Thyroid gland (tissue), 4 donors: ENCODE data around the gene OR9A4. TPM values are rescaled to one million over a fixed set of nuclear protein-coding genes. Genes with fewer than 3 reads are reported as not detected.

ENCODE experiments used
- DNase-seq, 2 donors: peaks; one replicate each; pipeline ENCODE4 v3.0.0-alpha.2; 2019
- H3K27ac ChIP-seq, 3 donors: fragments of 200-600 bp; sonication (generic); 1 replicate in 2 of 3; 2 replicates in 1 of 3; pipeline ENCODE4 v1.5.1; 2016 to 2019; ENCODE audit warnings: mild to moderate bottlenecking in 1 of 3, moderate library complexity in 1 of 3
- H3K27me3 ChIP-seq: fragments of 200-600 bp; sonication (generic); one replicate; pipeline ENCODE4 v1.5.1; 2019
- H3K36me3 ChIP-seq, 2 donors: fragments of 200-600 bp; sonication (generic); one replicate each; pipeline ENCODE4 v1.5.1; 2016 to 2019
- H3K4me1 ChIP-seq, 2 donors: fragments of 200-600 bp; sonication (generic); one replicate each; pipeline ENCODE4 v1.5.1; 2017 to 2019
- H3K4me3 ChIP-seq, 3 donors: fragments of 200-600 bp; sonication (generic); replicated peaks in 1 of 3; 1 replicate in 2 of 3; 2 replicates in 1 of 3; pipeline ENCODE4 v1.5.1; 2016; ENCODE audit warnings: mild to moderate bottlenecking in 1 of 3
- H3K9me3 ChIP-seq: fragments of 200-600 bp; sonication (generic); one replicate; pipeline ENCODE4 v1.5.1; 2017
- CTCF ChIP-seq, 6 experiments: fragments of 200-600 bp in 3 of 6; fragments of 450-650 bp in 3 of 6; sonication (generic) in 3 of 6; IDR thresholded peaks; one replicate each; pipeline ENCODE4 v1.5.1; 2016 to 2019; ENCODE audit warnings: antibody characterized with exemption in 6 of 6, mild to moderate bottlenecking in 2 of 6, inconsistent platforms in 1 of 6, moderate library complexity in 1 of 6
- POLR2A ChIP-seq, 2 donors: fragments of 450-650 bp; IDR thresholded peaks; one replicate each; pipeline ENCODE4 v1.6.1; 2017; ENCODE audit warnings: antibody characterized with exemption in 2 of 2, mild to moderate bottlenecking in 2 of 2, moderate library complexity in 1 of 2
- WGBS, 2 donors: methylation state at CpG; one replicate each; pipeline ENCODE4 v1.1.5; 2017; 5-methylcytosine and 5-hydroxymethylcytosine counted together
- intact Hi-C: fragments of 100-400 bp; cut with DNase I; formaldehyde crosslinking; loops from one replicate; pipeline ENCODE4 v1.15.1; 2023
- total RNA-seq, 4 donors: library from RNA; depleted of rRNA; stranded (reverse); fragments of >200 nt; gene quantifications; one replicate each; pipeline ENCODE4 v1.2.3, GENCODE V29; 2016

The OR9A4 gene
- total RNA-seq, 4 donors from 2014 or later, result not detected

DNA sequence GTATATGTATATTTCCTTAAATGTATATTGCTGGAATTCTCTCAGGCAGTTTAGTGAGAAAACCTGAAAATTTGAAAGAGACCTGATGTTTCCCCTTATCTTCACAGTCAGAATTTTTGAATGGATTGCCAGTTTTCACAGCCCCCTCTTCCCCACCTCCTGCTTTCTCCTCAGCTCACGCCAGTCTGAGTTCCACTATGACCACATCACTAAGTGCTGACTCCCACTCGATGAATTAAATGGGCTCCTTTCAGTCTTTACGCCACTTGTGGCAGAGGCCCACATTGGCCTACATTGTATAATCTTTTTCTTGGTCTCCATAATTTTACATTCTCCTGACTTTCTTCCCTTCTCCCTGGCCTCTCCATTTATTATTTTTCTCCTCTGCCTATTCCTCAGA lies 33.7 kb downstream of the OR9A4 start:
- TF ChIP-seq POLR2A (IDR thresholded peaks at IDR 0.05) (no peak), CTCF (IDR thresholded peaks at IDR 0.05) (no peak)
- Histone ChIP-seq H3K27ac (no peak overlapping the region), H3K27me3 (no peaks in the 10 kb centered on the region), H3K4me1 (no peaks in the 10 kb centered on the region), H3K36me3 (no peaks in the 10 kb centered on the region), H3K9me3 (no peaks in the 10 kb centered on the region), H3K4me3 (no peak overlapping the region)
- intact Hi-C loops, result no loop called here
- DNase-seq, result no peak
- 80 to 81% methylated on average over 3 of the region's 3 CpGs for WGBS, 2 donors

DNA sequence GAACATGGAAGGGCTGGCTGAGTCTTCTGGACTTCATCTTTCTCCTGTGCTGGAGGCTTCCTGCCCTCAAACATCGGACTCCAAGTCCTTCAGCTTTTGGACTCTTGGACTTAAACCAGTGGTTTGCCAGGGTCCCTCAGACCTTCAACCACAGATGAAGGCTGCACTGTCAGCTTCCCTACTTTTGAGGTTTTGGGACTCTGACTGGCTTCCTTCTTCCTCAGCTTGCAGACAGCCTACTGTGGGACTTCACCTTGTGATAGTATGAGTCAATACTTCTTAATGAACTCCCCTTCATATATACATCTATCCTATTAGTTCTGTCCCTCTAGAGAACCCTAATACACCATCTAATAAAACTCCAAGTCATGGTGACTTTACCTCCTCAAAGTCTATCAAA lies 34.6 kb downstream of the OR9A4 start:
- Histone ChIP-seq H3K4me3 (no peak overlapping the region), H3K27ac (no peak overlapping the region), H3K27me3 (no peaks in the 10 kb centered on the region), H3K36me3 (no peaks in the 10 kb centered on the region), H3K9me3 (no peaks in the 10 kb centered on the region), H3K4me1 (no peaks in the 10 kb centered on the region)
- no peak for DNase-seq
- intact Hi-C loops, result no loop called here
- TF ChIP-seq POLR2A (IDR thresholded peaks at IDR 0.05), result no peak
- TF ChIP-seq CTCF (IDR thresholded peaks at IDR 0.05), result no peak
- 79 to 86% methylated on average over 1 of the region's 1 CpG for WGBS, 2 donors

GRCh38 chr7:141952461-141952860 lies 36.3 kb downstream of the OR9A4 start:
- intact Hi-C loops, result no loop called here
- Histone ChIP-seq H3K4me1 (no peaks in the 10 kb centered on the region), H3K36me3 (no peaks in the 10 kb centered on the region), H3K27me3 (no peaks in the 10 kb centered on the region), H3K27ac (no peak overlapping the region), H3K9me3 (no peaks in the 10 kb centered on the region), H3K4me3 (no peak overlapping the region)
- DNase-seq, result no peak
- 90 to 100% methylated on average over 1 of the region's 1 CpG for WGBS, 2 donors
- TF ChIP-seq CTCF (IDR thresholded peaks at IDR 0.05), result no peak
- TF ChIP-seq POLR2A (IDR thresholded peaks at IDR 0.05), result no peak

DNA sequence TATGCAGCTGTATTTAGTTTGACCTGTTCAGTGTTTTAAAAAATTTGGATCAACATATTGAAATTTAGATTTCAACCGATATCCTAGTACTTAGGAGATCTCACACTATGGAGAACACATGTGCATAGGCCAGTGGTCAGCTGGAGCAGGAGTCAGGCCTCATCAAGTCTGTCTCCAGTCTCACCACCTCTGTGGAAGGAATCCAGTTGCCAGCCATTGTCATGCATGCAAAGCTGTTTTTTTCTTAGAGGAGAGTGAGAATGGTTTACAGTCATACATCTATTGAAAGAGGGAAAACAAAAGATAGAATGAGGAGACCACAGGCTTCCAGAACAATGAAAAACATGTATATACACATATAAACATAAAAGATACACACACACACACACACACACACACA lies 38.1 kb downstream of the OR9A4 start:
- H3K36me3 ChIP-seq, result no peaks in the 10 kb centered on the region
- WGBS, 2 donors, result 90 to 97% methylated on average over 1 of the region's 1 CpG
- H3K4me1 ChIP-seq, result no peaks in the 10 kb centered on the region
- TF ChIP-seq CTCF (IDR thresholded peaks at IDR 0.05) (no peak), POLR2A (IDR thresholded peaks at IDR 0.05) (no peak)
- H3K27ac ChIP-seq, result no peak overlapping the region
- intact Hi-C loops, result no loop called here
- no peak for DNase-seq
- H3K4me3 ChIP-seq, result no peak overlapping the region
- H3K9me3 ChIP-seq, result no peaks in the 10 kb centered on the region
- H3K27me3 ChIP-seq, result no peaks in the 10 kb centered on the region

DNA sequence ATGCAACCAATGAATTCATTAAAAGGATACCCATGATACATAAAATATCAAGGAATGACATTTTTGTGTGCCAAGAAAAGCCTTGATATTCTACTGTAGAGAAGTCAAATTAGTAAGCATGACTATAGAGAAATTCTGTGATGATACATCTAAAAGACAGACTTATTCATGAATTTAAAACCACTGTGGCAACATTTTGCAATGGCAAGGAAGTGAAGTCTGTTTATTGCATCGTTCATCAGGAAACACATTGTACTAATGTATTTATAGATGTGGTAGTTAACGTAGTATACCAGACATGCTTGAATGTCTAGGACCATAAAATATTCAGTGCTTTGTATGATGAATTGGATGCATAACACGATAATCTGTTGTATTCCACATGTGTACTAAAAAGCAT lies 39.9 kb downstream of the OR9A4 start:
- H3K4me3 ChIP-seq, result no peak overlapping the region
- no peak for DNase-seq
- no peaks in the 10 kb centered on the region for H3K4me1 ChIP-seq
- no peaks in the 10 kb centered on the region for H3K36me3 ChIP-seq
- WGBS, 2 donors, result 73 to 76% methylated on average over 3 of the region's 3 CpGs
- intact Hi-C loops, result no loop called here
- no peak overlapping the region for H3K27ac ChIP-seq
- no peaks in the 10 kb centered on the region for H3K27me3 ChIP-seq
- TF ChIP-seq CTCF (IDR thresholded peaks at IDR 0.05) (no peak), POLR2A (IDR thresholded peaks at IDR 0.05) (no peak)
- no peaks in the 10 kb centered on the region for H3K9me3 ChIP-seq
